Measurements from ENCODE around the gene DIP2B. TPM values are rescaled to one million over a fixed set of nuclear protein-coding genes. Genes with fewer than 3 reads are reported as not detected.

Gene DIP2B
- total and polyA plus RNA-seq, 2 donors from 2014 or later = 4.6 to 23.3 TPM

- Histone ChIP-seq H3K4me3 (ENCODE audit: low read length in 3 of 3) (no peak overlapping the region), H3K9ac (ENCODE audit: low read length in 3 of 3) (no peak overlapping the region), H3K27me3 (ENCODE audit: control insufficient read depth, insufficient read depth, low read length) (no peaks in the 10 kb centered on the region), H3K27ac (ENCODE audit: low read depth in 2 of 2, low read length in 2 of 2) (no peak overlapping the region), H3K9me3 (ENCODE audit: control insufficient read depth in 2 of 3, insufficient read depth in 1 of 3, low read length in 3 of 3) (no peaks in the 10 kb centered on the region), H3K4me1 (ENCODE audit: control insufficient read depth in 2 of 3, insufficient read depth in 2 of 3, low read depth in 1 of 3, low read length in 3 of 3) (peaks cover 0 to 3% (median 0%) of the 10 kb centered on the region in 3 donors), H3K36me3 (ENCODE audit: control insufficient read depth in 2 of 3, insufficient read depth in 3 of 3, low read length in 3 of 3) (no peaks in the 10 kb centered on the region)
- DNase-seq (no peak), FAIRE-seq (no peak)
- intact Hi-C loops (cut with DNase I) = no loop called here
- TF ChIP-seq, protein P1, sequence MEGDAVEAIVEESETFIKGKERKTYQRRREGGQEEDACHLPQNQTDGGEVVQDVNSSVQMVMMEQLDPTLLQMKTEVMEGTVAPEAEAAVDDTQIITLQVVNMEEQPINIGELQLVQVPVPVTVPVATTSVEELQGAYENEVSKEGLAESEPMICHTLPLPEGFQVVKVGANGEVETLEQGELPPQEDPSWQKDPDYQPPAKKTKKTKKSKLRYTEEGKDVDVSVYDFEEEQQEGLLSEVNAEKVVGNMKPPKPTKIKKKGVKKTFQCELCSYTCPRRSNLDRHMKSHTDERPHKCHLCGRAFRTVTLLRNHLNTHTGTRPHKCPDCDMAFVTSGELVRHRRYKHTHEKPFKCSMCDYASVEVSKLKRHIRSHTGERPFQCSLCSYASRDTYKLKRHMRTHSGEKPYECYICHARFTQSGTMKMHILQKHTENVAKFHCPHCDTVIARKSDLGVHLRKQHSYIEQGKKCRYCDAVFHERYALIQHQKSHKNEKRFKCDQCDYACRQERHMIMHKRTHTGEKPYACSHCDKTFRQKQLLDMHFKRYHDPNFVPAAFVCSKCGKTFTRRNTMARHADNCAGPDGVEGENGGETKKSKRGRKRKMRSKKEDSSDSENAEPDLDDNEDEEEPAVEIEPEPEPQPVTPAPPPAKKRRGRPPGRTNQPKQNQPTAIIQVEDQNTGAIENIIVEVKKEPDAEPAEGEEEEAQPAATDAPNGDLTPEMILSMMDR (IDR thresholded peaks at IDR 0.05; ENCODE audit: borderline replicate concordance, extremely low read depth, insufficient read depth) = no peak
These were observed 90.9 kb downstream of the DIP2B start for GRCh38 chr12:50595667-50596066.

DNA sequence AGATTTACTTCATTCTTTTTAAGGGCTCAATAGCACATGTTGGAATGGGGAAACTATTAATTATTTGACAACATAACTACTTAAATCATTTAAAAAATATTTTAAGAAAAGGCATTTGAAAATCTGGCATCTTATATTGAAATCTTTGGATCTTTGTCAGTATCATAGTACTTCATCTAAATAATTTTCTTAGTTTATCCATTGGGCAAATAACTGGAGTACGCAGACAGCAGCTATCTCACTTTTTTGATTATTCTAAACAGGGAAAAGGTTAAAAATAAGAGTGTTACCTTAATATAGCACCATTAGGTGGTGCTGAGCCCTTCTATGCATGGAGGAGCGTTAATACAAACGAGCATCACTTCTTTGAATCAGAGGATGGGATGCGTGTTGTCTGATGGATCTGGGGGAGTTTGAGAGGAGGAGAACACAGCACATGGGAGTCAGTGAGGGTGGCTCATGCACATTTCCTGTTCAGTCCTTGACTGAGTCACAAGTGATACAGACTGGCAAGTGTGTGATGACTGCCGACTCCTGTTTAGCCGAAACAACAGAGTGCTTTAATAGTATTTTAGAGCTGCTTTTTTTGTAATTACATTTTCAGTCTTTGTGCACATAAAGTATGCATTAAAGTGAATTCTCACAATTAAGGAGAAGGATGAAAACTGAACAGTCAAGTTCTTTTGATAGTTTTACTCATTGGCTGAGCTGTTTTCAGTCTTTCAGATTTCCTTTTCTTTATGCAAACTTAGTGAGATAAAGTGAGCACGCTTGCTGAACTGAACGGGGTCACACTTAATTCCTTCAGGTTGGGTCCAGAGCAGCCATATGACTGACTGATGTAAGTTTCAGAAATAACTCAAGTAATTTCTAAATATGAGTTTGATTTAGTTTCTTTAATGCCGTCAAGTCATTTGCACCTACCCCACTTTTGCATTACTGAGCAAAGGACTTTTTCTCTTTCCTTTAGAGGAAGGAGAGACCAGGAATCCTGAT lies 92.7 kb downstream of the DIP2B start:
- Histone ChIP-seq H3K36me3 (ENCODE audit: control insufficient read depth in 2 of 3, insufficient read depth in 3 of 3, low read length in 3 of 3) (no peaks in the 10 kb centered on the region), H3K4me3 (ENCODE audit: low read length in 3 of 3) (no peak overlapping the region), H3K9ac (ENCODE audit: low read length in 3 of 3) (no peak overlapping the region), H3K4me1 (ENCODE audit: control insufficient read depth in 2 of 3, insufficient read depth in 2 of 3, low read depth in 1 of 3, low read length in 3 of 3) (peaks cover 0 to 3% (median 0%) of the 10 kb centered on the region in 3 donors), H3K27ac (ENCODE audit: low read depth in 2 of 2, low read length in 2 of 2) (no peak overlapping the region), H3K27me3 (ENCODE audit: control insufficient read depth, insufficient read depth, low read length) (no peaks in the 10 kb centered on the region), H3K9me3 (ENCODE audit: control insufficient read depth in 2 of 3, insufficient read depth in 1 of 3, low read length in 3 of 3) (no peaks in the 10 kb centered on the region)
- TF ChIP-seq, protein P1 (IDR thresholded peaks at IDR 0.05; ENCODE audit: borderline replicate concordance, extremely low read depth, insufficient read depth) = no peak
- intact Hi-C loops (cut with DNase I) = no loop called here
- no peak for DNase-seq
- no peak for FAIRE-seq

- no peak overlapping the region for H3K9ac ChIP-seq (ENCODE audit: low read length in 3 of 3)
- no peaks in the 10 kb centered on the region for H3K27me3 ChIP-seq (ENCODE audit: control insufficient read depth, insufficient read depth, low read length)
- H3K9me3 ChIP-seq (ENCODE audit: control insufficient read depth in 2 of 3, insufficient read depth in 1 of 3, low read length in 3 of 3) = no peaks in the 10 kb centered on the region
- no peaks in the 10 kb centered on the region for H3K36me3 ChIP-seq (ENCODE audit: control insufficient read depth in 2 of 3, insufficient read depth in 3 of 3, low read length in 3 of 3)
- DNase-seq = no peak
- intact Hi-C loops (cut with DNase I) = no loop called here
- FAIRE-seq = no peak
- no peak overlapping the region for H3K4me3 ChIP-seq (ENCODE audit: low read length in 3 of 3)
- H3K27ac ChIP-seq (ENCODE audit: low read depth in 2 of 2, low read length in 2 of 2) = no peak overlapping the region
- TF ChIP-seq, protein P1 (IDR thresholded peaks at IDR 0.05; ENCODE audit: borderline replicate concordance, extremely low read depth, insufficient read depth) = no peak
- peaks cover 0 to 3% (median 3%) of the 10 kb centered on the region in 3 donors for H3K4me1 ChIP-seq (ENCODE audit: control insufficient read depth in 2 of 3, insufficient read depth in 2 of 3, low read depth in 1 of 3, low read length in 3 of 3)
These were observed 93.6 kb downstream of the DIP2B start for GRCh38 chr12:50598321-50598862.
